Kidney glomerular epithelial cell (primary cell): ENCODE data around the gene BUB1B.

Experiments used
- DNase-seq: peaks from one replicate; lab custom pipeline; 2025; lab: John Stamatoyannopoulos, UW

Gene BUB1B

DNA sequence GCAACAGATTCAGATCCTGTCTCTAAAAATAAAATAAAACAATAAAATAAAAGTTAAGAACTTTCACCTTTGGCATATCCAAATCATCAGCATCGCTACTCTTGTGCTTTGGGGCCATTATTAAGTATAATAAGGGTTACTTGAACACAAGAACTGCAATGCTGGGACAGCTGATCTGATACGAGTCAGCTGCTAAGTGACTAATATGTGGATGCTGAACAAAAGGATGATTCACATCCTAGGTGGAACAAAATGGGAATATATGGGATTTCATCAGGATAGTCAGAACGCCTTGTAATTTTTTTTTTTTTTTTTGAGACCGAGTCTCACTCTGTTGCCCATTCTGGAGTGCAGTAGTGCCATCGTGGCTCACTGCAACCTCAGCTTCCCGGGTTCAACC, 29.7 kb downstream of the BUB1B start:
- DNase-seq = peak; percentile 21

- DNase-seq = no peak
Measured at GRCh38 chr15:40192942-40193341, 32.1 kb downstream of the BUB1B start.

DNA sequence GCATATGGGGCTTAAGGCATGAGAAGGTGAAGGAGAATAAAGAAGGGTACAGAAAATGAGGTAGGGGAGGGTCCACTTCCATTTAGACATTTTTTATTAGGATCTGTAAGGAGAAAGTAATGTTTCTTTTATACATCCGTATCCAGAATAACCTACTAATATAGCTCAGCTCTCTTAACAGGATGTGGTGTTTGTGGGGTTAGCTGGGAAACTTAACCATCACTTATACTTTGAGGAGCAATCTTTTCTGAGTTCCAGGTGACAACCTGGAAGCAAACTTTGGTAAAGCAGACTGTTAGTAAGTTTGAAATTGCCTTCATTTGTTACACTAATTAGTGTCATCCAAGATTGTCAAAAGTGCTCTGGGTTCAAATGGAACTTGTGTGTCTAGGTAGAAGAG, 36.6 kb downstream of the BUB1B start:
- DNase-seq = no peak

GRCh38 chr15:40198355-40199085, 37.7 kb downstream of the BUB1B start:
- no peak for DNase-seq

DNA sequence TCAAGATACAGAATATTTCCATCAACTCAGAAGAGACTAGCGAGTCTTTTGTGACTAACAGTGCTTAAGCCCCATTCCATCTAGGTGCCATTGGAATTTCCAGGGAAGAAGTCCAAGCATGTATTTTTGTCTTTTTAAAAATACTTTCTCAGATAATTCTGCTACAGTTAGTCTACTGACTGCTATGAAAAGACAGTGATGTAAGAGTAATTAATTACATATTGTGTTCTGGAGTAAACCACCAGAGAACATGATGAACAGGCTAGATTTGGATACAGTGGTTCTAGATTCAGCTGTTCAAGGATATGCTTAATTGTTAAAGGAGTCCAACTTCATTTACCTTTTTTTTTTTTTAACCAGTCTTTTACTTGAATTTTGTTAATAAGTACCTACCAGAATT, 43.2 kb downstream of the BUB1B start:
- DNase-seq = no peak

DNA sequence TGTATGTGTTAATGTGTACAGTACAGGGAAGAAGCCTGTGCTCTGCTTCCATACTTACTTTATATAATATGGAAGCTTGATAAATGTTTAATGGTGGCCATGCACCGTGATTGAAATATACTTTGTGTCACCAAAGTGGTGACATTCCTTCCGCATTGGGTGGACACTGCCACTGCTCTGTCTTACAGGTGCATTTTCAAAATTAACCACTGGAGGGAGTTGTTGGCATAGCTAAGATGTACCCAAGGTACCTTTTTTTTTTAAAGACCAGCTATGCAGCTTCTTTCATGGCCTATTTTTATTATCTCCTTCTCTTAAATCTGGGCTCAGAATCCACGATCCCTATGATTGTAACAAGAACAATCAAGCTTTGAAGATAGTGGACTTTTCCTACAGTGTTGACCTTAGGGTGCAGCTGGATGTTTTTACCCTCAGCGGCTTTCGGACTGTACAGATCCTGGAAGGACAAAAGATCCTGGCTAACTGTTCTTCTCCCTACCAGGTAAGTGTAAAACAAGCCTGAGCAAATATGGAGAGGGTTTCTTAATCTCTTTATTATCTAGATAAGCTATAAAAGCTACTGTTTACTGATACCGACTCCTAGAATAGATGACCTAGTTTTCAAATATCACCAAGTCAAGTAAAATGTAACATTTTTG, 56.4 kb downstream of the BUB1B start:
- peak; percentile 53 for DNase-seq

DNA sequence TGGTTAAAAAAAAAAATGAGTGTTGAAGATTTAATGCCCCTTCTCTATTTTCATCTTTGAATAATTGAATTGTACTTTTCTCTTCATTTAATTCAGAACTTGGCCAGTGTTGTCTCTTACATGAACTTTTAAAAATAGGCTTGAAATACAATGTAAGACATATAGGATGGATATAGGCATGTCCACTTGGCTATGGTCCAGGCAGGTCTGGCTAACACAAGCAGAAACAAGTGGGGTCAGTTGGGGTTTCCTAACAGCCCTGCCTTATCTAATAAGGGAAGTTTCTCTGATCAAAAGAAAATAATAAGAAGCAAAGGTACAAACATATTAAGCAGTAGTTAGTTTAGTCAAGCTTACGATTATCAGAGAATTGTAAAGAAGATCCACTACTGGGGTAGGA, 58.9 kb downstream of the BUB1B start:
- DNase-seq = no peak

DNA sequence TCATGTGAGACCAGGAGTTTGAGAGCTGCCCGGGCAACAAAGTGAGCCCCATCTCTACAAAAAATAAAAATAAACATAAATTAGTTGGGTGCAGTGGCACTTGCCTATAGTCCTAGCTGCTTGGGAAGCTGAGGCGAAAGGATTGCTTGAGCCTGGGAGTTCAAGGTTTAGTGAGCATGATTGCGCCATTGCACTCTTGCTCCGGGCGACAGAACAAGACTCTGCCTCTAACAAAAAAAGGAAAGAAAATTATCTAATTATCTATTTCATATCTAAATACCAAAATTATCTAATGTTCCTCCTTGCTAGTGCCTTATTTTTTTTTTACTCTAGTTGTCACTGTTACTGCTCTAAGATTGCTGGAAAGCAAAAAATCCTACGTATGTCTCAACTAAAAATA, 61.3 kb downstream of the BUB1B start:
- no peak for DNase-seq

DNA sequence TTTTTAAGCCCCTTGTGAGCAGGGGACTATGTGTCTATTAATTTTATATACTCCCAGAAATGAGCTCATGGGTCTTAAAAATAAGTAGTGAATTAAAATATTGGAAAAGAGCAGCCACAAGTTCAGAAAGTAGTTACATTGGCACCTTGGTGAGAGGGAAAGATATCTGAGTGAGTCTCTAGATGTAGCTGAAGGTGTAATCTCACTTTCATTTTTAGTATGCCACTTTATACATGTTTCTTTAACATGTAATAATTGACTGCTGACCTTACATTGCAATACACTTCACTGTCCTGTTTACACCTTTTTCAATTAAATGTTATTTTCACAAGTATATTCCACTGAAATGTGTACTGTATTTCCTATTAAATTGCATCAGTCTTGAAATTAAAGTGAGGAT, 65.9 kb downstream of the BUB1B start:
- DNase-seq = no peak

- no peak for DNase-seq
Measured at GRCh38 chr15:40229316-40229715, 68.4 kb downstream of the BUB1B start.

- peak; percentile 23 for DNase-seq
Measured at GRCh38 chr15:40229956-40230355, 69.1 kb downstream of the BUB1B start.

GRCh38 chr15:40232625-40233070, 71.8 kb downstream of the BUB1B start:
- DNase-seq = no peak

- DNase-seq = no peak
Measured at GRCh38 chr15:40233727-40234577, 73.1 kb downstream of the BUB1B start.

GRCh38 chr15:40234783-40235182, 73.9 kb downstream of the BUB1B start:
- no peak for DNase-seq

DNA sequence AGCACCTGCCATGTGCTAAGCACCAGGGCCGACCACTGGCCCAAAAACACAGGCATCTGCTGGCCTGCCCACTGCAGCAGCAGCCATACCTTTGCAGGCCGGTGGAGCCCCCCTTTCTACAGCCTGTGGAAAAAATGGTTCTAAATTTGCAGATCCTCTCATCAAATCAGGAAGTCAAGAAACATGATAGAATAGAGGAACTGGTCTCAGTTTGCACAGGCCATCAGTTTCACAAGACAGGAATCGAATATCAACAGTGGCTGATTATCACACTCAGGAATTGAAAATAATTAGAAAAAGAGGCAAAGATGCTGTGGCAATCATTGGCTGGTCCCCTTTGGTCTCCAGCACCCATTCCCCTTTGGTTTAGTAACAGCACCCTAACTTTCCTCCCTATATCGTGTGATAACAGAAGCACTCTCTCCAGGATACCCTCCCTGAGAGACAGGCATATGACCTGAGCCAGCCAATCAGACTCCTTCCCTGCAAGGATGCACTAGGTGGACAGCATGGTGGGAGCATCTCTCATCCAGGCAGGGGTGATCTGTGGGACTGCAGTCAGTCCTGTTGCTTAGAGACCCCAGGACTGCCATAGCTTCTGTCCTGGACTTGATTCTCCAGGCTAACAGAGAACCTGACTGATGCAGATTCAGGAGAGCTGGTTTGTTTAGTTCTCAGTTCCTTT, 74.5 kb downstream of the BUB1B start:
- DNase-seq = no peak

DNA sequence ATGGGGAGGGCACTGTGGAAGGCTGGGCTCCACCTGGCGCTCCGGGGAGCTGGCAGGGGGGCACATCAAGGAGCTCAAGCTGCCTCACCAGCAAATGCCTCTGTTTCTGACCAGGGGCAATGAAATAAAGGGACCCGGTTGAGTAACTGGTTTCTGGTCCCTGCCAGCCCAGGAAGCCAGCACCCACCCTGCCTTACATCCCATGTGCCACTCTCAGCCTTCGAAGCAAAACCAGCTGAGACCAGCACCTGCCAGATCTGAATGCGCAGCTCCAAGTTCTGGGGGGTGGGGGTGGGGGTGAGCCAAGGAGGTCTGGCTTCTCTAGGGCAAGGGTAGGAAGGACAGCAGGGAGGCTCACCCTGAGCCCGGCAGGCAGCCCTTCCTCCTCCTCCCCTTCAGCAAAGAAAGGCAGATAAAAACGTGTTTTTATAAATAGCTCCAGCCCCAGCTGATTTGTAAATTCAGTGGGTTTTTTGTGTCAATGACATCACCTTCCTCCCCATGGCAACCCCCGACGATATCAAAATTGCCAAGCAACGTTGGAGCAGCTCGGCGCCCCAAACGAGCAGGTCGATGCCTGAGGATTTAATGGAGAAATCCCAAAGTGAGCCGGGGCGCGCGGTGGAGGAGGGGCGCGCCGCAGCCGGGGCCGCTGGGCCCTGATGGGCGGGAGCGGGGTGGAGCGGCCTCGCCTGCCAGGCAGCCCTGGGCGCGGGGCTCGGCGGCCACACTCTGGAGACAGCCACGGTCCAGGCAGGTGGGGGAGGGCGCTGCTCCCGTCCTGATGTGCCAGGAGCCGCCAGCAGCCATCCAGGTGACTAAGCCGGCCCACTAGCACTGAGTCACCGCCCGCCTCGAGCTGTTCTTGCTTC, 77.9 kb downstream of the BUB1B start, which contains the start of gene PAK6:
Gene PAK6 (plus strand): TSS at position 532 of the 872 bp plus-strand sequence. CDS start 25,723 bp downstream, outside the sequence.
- DNase-seq = peak; percentile 65

DNA sequence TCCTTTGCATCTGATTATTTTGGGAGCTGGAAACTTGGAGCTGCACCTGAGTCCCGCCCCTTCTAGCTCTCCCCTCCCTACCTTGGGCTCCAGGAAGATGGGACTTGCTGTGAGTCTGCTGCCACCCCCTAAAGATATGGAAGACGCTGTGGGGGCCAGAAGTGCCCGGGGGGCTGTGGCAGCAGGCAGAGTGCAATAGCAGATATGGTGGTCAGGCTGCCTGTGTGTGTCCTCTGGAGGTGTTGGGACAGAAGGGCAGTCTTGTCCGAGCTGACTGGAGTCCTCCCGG, 78.5 kb downstream of the BUB1B start:
- DNase-seq = no peak

DNA sequence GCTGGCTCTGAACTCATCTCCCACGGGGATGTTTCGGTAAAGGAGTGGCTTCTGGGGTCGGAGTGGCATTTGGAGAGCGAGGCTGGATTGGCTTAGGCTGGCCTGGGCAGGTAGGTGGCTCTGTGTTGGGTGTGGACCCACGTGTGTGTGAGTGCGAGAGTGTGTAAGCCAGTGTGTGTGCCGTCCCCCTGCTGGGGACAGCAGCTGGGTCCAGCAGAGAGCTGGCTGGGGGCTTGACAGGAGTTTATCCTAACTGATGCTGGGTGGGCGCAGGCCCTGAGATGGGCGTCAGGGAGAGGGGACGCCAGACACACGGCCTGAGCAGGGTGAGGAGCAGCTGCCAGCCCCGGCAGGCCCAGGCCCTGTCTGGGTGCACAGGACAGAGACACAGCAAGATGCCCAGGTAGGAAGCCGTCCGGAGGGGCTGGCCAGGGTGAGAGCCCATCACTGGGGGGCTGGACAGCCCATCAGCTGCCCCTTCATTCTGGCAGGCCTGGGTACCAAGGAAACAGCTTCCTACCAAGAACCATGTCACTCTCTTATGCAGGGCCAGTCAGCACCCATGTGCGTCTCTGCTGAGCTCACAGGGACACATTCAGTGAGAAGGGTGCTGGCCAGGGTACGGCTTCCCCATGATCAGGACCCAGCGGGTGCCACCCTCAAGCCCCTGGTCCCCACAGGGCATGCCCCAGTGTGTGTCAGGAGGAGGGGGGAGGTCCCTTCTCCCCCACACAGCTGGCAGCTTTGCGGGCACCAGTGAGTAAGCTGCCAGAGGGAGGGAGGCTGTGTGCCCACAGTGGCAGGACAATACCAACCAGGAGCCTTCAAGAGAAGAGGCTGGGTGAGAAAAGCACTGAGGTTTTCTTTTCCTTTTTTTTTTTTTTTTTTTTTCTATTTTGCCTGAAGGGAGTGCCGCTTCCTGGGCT, 79.1 kb downstream of the BUB1B start:
- DNase-seq = no peak

- DNase-seq = no peak
Measured at GRCh38 chr15:40240619-40241221, 79.9 kb downstream of the BUB1B start.
